ENCODE measurements around the gene ARL15.

The ARL15 gene

DNA sequence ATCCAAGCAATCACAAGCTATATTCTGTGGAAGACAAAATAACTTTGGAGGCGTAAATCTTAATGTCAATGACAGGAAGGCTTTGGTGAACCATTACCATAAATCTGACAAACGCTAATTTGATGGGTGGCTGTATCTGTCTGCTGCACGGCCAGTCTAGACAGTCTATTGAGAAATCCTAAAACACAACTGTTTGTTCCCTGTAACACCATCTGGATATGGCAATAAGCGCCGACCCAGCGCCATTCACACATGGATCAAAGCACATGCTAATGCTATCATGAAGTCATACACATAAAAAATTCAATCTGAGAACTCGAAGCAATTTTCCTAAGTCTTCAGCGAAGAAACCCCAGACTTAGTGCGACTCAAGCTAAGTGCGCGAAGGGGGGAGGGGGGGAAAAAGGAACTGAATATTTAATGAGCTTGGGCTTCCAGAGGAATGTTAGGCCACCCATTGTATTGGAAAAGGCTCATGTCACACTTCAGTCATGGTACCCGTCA is 95.1 kb downstream of the ARL15 start:
- H3K4me3 ChIP-seq (ENCODE audit: low read depth, low read length) = no peak overlapping the region
- DNase-seq (ENCODE audit: low read depth) = no peak
- no peak for TF ChIP-seq POLR2A (IDR thresholded peaks at IDR 0.05; ENCODE audit: extremely low read depth, insufficient read length)
- TF ChIP-seq, protein P1, sequence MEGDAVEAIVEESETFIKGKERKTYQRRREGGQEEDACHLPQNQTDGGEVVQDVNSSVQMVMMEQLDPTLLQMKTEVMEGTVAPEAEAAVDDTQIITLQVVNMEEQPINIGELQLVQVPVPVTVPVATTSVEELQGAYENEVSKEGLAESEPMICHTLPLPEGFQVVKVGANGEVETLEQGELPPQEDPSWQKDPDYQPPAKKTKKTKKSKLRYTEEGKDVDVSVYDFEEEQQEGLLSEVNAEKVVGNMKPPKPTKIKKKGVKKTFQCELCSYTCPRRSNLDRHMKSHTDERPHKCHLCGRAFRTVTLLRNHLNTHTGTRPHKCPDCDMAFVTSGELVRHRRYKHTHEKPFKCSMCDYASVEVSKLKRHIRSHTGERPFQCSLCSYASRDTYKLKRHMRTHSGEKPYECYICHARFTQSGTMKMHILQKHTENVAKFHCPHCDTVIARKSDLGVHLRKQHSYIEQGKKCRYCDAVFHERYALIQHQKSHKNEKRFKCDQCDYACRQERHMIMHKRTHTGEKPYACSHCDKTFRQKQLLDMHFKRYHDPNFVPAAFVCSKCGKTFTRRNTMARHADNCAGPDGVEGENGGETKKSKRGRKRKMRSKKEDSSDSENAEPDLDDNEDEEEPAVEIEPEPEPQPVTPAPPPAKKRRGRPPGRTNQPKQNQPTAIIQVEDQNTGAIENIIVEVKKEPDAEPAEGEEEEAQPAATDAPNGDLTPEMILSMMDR (IDR thresholded peaks at IDR 0.05; ENCODE audit: low read depth, low read length) = no peak
- TF ChIP-seq, protein P2, sequence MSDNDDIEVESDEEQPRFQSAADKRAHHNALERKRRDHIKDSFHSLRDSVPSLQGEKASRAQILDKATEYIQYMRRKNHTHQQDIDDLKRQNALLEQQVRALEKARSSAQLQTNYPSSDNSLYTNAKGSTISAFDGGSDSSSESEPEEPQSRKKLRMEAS (IDR thresholded peaks at IDR 0.05; ENCODE audit: low read depth, low read length) = no peak
- TF ChIP-seq MYC (IDR thresholded peaks at IDR 0.05; ENCODE audit: low read depth, low read length) = no peak

DNA sequence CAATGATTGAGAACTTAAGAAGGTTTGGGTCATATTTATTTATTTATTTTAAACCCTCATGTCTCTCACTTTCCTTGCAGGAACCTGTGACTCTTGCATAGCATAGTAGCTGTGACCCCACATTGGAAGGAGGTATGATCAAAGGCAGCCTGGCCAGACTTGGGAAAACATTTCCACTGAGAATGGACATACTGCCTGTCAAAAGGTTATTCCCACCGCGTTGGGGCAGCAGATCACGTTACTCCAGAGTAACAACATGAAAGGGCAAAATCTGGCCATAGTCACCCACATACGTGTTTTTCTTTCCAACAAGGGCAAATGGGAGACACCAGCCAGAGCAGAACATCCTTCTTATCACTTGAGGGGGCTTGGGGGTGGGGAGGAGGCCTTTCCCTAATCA is 95.7 kb downstream of the ARL15 start:
- DNase-seq (ENCODE audit: low read depth) = no peak
- no peak overlapping the region for H3K4me3 ChIP-seq (ENCODE audit: low read depth, low read length)
- TF ChIP-seq, protein P1 (IDR thresholded peaks at IDR 0.05; ENCODE audit: low read depth, low read length) = no peak
- TF ChIP-seq MYC (IDR thresholded peaks at IDR 0.05; ENCODE audit: low read depth, low read length) (no peak), POLR2A (IDR thresholded peaks at IDR 0.05; ENCODE audit: extremely low read depth, insufficient read length) (no peak)
- TF ChIP-seq, protein P2 (IDR thresholded peaks at IDR 0.05; ENCODE audit: low read depth, low read length) = no peak

DNA sequence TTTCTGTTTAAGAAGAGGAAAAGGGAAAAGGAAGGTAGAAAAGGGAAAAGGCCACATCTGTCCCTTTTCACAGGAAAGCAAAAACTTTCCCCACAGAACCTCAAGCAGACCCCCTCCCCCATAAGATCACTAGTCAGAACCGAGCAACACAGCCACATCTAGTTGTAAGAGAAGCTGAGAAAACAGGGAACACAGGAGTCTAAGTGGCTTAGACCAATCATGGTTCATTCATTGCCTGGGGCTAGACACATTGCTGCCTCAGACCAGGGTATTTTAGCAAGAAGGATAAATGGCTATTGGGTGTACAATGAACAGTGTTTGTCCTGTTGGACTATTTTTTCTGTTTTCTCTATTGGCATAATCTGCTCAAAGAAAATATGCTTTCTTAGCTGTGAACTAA is 98.0 kb downstream of the ARL15 start:
- no peak for TF ChIP-seq POLR2A (IDR thresholded peaks at IDR 0.05; ENCODE audit: extremely low read depth, insufficient read length)
- TF ChIP-seq, protein P2 (IDR thresholded peaks at IDR 0.05; ENCODE audit: low read depth, low read length) = no peak
- TF ChIP-seq, protein P1 (IDR thresholded peaks at IDR 0.05; ENCODE audit: low read depth, low read length) = no peak
- no peak for TF ChIP-seq MYC (IDR thresholded peaks at IDR 0.05; ENCODE audit: low read depth, low read length)
- no peak overlapping the region for H3K4me3 ChIP-seq (ENCODE audit: low read depth, low read length)
- DNase-seq (ENCODE audit: low read depth) = no peak

DNA sequence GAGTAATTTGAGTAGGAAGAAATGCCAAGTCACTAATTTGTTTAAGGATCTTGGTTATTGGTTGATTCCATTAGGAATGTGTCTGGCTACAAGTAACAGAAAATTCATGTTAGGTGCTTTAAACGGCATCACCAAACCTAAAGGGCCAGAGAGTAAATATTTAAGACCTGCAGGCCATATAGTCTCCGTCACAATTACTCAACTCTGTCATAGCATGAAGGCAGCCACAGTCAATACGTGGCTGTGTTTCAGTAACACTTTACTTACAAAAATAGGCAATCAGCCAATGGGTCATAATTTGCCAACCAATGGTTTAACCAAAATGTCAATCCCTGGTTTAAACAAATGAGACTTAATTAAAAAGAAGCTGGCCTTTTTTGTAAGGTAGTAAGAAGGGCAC is 98.5 kb downstream of the ARL15 start:
- TF ChIP-seq MYC (IDR thresholded peaks at IDR 0.05; ENCODE audit: low read depth, low read length) (no peak), POLR2A (IDR thresholded peaks at IDR 0.05; ENCODE audit: extremely low read depth, insufficient read length) (no peak)
- TF ChIP-seq, protein P1 (IDR thresholded peaks at IDR 0.05; ENCODE audit: low read depth, low read length) = no peak
- TF ChIP-seq, protein P2 (IDR thresholded peaks at IDR 0.05; ENCODE audit: low read depth, low read length) = no peak
- no peak overlapping the region for H3K4me3 ChIP-seq (ENCODE audit: low read depth, low read length)
- no peak for DNase-seq (ENCODE audit: low read depth)

DNA sequence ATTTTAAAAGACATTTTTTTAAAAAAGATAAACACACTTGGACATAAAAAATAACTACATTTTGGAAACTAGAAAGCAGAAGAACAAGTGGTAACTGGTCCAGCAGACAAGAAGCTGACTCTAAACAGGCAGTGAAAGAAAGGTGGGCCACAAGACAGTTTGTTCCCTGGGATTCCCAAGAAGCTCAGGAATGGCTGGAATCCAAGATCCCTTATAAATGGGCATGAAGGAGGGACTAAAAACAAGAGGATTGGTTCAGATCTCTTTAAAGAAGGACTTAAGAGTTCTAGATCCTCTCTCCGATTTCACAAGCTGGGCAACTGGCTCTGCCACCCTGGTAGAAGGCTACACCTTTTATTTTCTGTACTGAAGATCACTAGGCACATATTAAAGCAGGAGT is 102.8 kb downstream of the ARL15 start:
- no peak for DNase-seq (ENCODE audit: low read depth)
- TF ChIP-seq MYC (IDR thresholded peaks at IDR 0.05; ENCODE audit: low read depth, low read length) (no peak), POLR2A (IDR thresholded peaks at IDR 0.05; ENCODE audit: extremely low read depth, insufficient read length) (no peak)
- TF ChIP-seq, protein P1 (IDR thresholded peaks at IDR 0.05; ENCODE audit: low read depth, low read length) = no peak
- TF ChIP-seq, protein P2 (IDR thresholded peaks at IDR 0.05; ENCODE audit: low read depth, low read length) = no peak
- no peak overlapping the region for H3K4me3 ChIP-seq (ENCODE audit: low read depth, low read length)
